GM12878 (cell line): ENCODE measurements around the gene C19orf18. TPM values are rescaled to one million over a fixed set of nuclear protein-coding genes. Genes with fewer than 3 reads are reported as not detected.
A peak's percentile ranks its signal among the peaks of the same experiment; 100 is the strongest.

Experiments used
- ATAC-seq: fragments of 200-7000 bp; cut with Tn5 transposase; 3 replicates; pipeline ENCODE4 v1.9.1; 2020; ENCODE audit warnings: mild to moderate bottlenecking, moderate library complexity
- BruUV-seq: library from RNA; stranded (reverse); fragments of 400-500 nt; replicated peaks from 2 replicates; lab custom pipeline; 2021; lab: Mats Ljungman, UMichigan
- CTCF ChIA-PET: fragments of 300-600 bp; sonication (Branson Sonifier 250); formaldehyde crosslinking; extraction: SDS; loops from one replicate; lab custom pipeline; 2021; ENCODE audit warnings: inconsistent platforms; lab: Yijun Ruan, JAX
- POLR2A ChIA-PET: fragments of 350-600 bp; formaldehyde crosslinking; extraction: SDS; loops from one replicate; lab custom pipeline; 2021; ENCODE audit warnings: inconsistent platforms; lab: Charles Lee
- RAD21 ChIA-PET: fragments of 300-600 bp; sonication (Branson Sonifier 250); formaldehyde crosslinking; loops from one replicate; lab custom pipeline; 2023; ENCODE audit warnings: antibody characterized with exemption; ENCODE audit not compliant: unreplicated experiment; lab: Charles Lee
- SMC1A ChIA-PET: fragments of 300-600 bp; sonication (Branson Sonifier 250); formaldehyde crosslinking; loops from one replicate; lab custom pipeline; 2023; ENCODE audit not compliant: unreplicated experiment, uncharacterized antibody; lab: Charles Lee
- DNase-seq: peaks from one replicate; pipeline ENCODE4 v3.0.0-alpha.2; 2011; ENCODE audit warnings: low read depth, low spot score
- FAIRE-seq: peaks from 3 replicates; lab custom pipeline; 2011; peaks lifted over from hg19 to GRCh38; lab: Jason Lieb, UNC
- H2AFZ ChIP-seq: 2 replicates; pipeline ENCODE4 v1.6.0; 2011; ENCODE audit warnings: low read depth, low read length, control low read depth; ENCODE audit not compliant: control insufficient read depth
- H3K27ac ChIP-seq: 2 replicates; pipeline ENCODE4 v1.5.1; 2011; ENCODE audit warnings: control low read depth; ENCODE audit not compliant: control insufficient read depth, insufficient read depth
- H3K27me3 ChIP-seq, 2 experiments: replicated peaks in 1 of 2; 2 replicates each; pipeline versions ENCODE4 v1.6.0 to v1.6.1; 2011; ENCODE audit warnings: low read length in 1 of 2; ENCODE audit not compliant: control insufficient read depth in 2 of 2, insufficient read depth in 2 of 2
- H3K36me3 ChIP-seq, 2 experiments: 2 replicates each; pipeline ENCODE4 v1.5.1; 2011; ENCODE audit warnings: low read length in 1 of 2; ENCODE audit not compliant: control insufficient read depth in 2 of 2, insufficient read depth in 2 of 2
- H3K4me1 ChIP-seq: 2 replicates; pipeline ENCODE4 v1.6.1; 2011; ENCODE audit warnings: mild to moderate bottlenecking, low read length, moderate library complexity, mixed read lengths; ENCODE audit not compliant: control insufficient read depth, insufficient read depth
- H3K4me2 ChIP-seq: 2 replicates; pipeline ENCODE4 v1.6.0; 2011; ENCODE audit warnings: control low read depth; ENCODE audit not compliant: control insufficient read depth, insufficient read depth
- H3K4me3 ChIP-seq: fragments of 200-600 bp; sonication (generic); 2 replicates; pipeline ENCODE4 v1.5.1; 2016
- H3K79me2 ChIP-seq: 2 replicates; pipeline ENCODE4 v1.6.0; 2011; ENCODE audit warnings: low read length; ENCODE audit not compliant: control insufficient read depth, insufficient read depth
- H3K9ac ChIP-seq: 2 replicates; pipeline ENCODE4 v1.8.0; 2011; ENCODE audit warnings: low read length, control low read depth, mixed read lengths; ENCODE audit not compliant: control insufficient read depth, insufficient read depth
- H3K9me3 ChIP-seq: replicated peaks from 3 replicates; pipeline ENCODE4 v1.5.1; 2011; ENCODE audit warnings: mild to moderate bottlenecking, low read length; ENCODE audit not compliant: control insufficient read depth, insufficient read depth
- H4K20me1 ChIP-seq: 2 replicates; pipeline ENCODE4 v1.6.0; 2011; ENCODE audit not compliant: control insufficient read depth, insufficient read depth
- CBX5 ChIP-seq: sonication (generic); IDR thresholded peaks from 2 replicates; pipeline ENCODE4 v1.6.1; 2016; ENCODE audit warnings: low read depth, moderate library complexity, mild to moderate bottlenecking, inconsistent platforms
- CEBPZ ChIP-seq: fragments of 150-350 bp; IDR thresholded peaks from 2 replicates; pipeline ENCODE4 v1.6.1; 2016; ENCODE audit warnings: low read depth, low read length
- ETV6 ChIP-seq, 2 experiments: fragments of 450-650 bp in 1 of 2; IDR thresholded peaks in 1 of 2; conservative IDR thresholded peaks in 1 of 2; 2 replicates each; pipeline ENCODE4 v1.6.1; 2014; ENCODE audit warnings: antibody characterized with exemption in 1 of 2, borderline replicate concordance in 1 of 2, low read depth in 1 of 2, mild to moderate bottlenecking in 1 of 2, moderate library complexity in 1 of 2
- IKZF2 ChIP-seq, 2 experiments: fragments of 450-650 bp; IDR thresholded peaks; 2 replicates each; pipeline ENCODE4 v1.6.1; 2017; ENCODE audit warnings: mild to moderate bottlenecking in 2 of 2, moderate library complexity in 2 of 2
- JUNB ChIP-seq: IDR thresholded peaks from 2 replicates; pipeline ENCODE4 v1.6.1; 2016; ENCODE audit warnings: antibody characterized with exemption, mild to moderate bottlenecking
- KLF5 ChIP-seq: fragments of 450-650 bp; IDR thresholded peaks from 2 replicates; pipeline ENCODE4 v1.6.1; 2014; ENCODE audit warnings: mild to moderate bottlenecking; ENCODE audit not compliant: partially characterized antibody
- MEF2B ChIP-seq: fragments of 450-650 bp; IDR thresholded peaks from 2 replicates; pipeline ENCODE4 v1.6.1; 2018; ENCODE audit warnings: mild to moderate bottlenecking, moderate library complexity; ENCODE audit not compliant: partially characterized antibody, poor library complexity, severe bottlenecking
- MTA2 ChIP-seq: fragments of 450-650 bp; IDR thresholded peaks from 2 replicates; pipeline ENCODE4 v1.6.1; 2016; ENCODE audit warnings: low read depth, mild to moderate bottlenecking, moderate library complexity
- RB1 ChIP-seq: fragments of 450-650 bp; formaldehyde crosslinking; IDR thresholded peaks from 2 replicates; pipeline ENCODE4 v1.6.1; 2017; ENCODE audit warnings: mild to moderate bottlenecking, borderline replicate concordance
- RBBP5 ChIP-seq: fragments of 200-600 bp; sonication (generic); conservative IDR thresholded peaks from 2 replicates; pipeline ENCODE4 v1.6.1; 2016
- SMARCA5 ChIP-seq: fragments of 450-650 bp; IDR thresholded peaks from 2 replicates; pipeline ENCODE4 v1.6.1; 2017; ENCODE audit warnings: mild to moderate bottlenecking
- ZNF24 ChIP-seq: fragments of 450-650 bp; IDR thresholded peaks from 2 replicates; pipeline ENCODE4 v1.6.1; 2017; ENCODE audit warnings: antibody characterized with exemption, mild to moderate bottlenecking
- ZNF274 ChIP-seq: IDR thresholded peaks from one replicate; pipeline ENCODE4 v1.8.0; 2011; ENCODE audit not compliant: insufficient read length, insufficient read depth
- WGBS: methylation state at CpG from one replicate; pipeline ENCODE4 v1.1.6; 2016; ENCODE audit warnings: low lambda C conversion rate; ENCODE audit not compliant: insufficient replicate concordance, insufficient coverage; ENCODE audit errors: missing lambda C conversion rate; 5-methylcytosine and 5-hydroxymethylcytosine counted together
- in situ Hi-C: fragments of 300-500 bp; cut with MboI; formaldehyde crosslinking; loops from 9 replicates; pipeline ENCODE4 v1.14.3; 2018; ENCODE audit warnings: mixed read lengths
- intact Hi-C: fragments of 100-400 bp; cut with micrococcal nuclease; formaldehyde crosslinking; loops from one replicate; pipeline ENCODE4 v1.14.2; 2022; ENCODE audit not compliant: unreplicated experiment
- polyA plus RNA-seq, 11 experiments: library from polyadenylated mRNA; depleted of rRNA in 4 of 11; unstranded in 6 of 11; stranded (reverse) in 5 of 11; fragments of >200 nt; fragmentation: Nextera tagmentation in 4 of 11; fragmentation: Illumina TruSeq in 1 of 11; extraction: Ambion mirVana in 4 of 11; extraction: Trizol in 1 of 11; gene quantifications; 1 replicate in 1 of 11; 2 replicates in 10 of 11; pipeline versions ENCODE4 v1.2.1 to v1.2.3, GENCODE V29; 2011 to 2016; ENCODE audit warnings: inconsistent platforms in 2 of 11, missing spikeins in 2 of 11, low read depth in 1 of 11
- total RNA-seq, 4 experiments: library from RNA; depleted of rRNA in 3 of 4; stranded (reverse); fragments of >200 nt in 3 of 4; fragmentation: Illumina TruSeq in 1 of 4; extraction: Trizol in 1 of 4; gene quantifications; 2 replicates each; pipeline versions ENCODE4 v1.2.1 to v1.2.3, GENCODE V29; 2013 to 2021
- TF ChIP-seq, protein P1 (sequence below): fragments of 450-650 bp; formaldehyde crosslinking; IDR thresholded peaks from 2 replicates; pipeline ENCODE4 v1.5.0; 2022; ENCODE audit warnings: mild to moderate bottlenecking, missing genetic modification characterization

Gene C19orf18
- total and polyA plus RNA-seq, 10 of the 15 experiments (the other 5 are each of a cell fraction or from before 2014, with no cell fraction given), result 0.12 to 0.29 (median 0.21) TPM; not detected in 7

DNA sequence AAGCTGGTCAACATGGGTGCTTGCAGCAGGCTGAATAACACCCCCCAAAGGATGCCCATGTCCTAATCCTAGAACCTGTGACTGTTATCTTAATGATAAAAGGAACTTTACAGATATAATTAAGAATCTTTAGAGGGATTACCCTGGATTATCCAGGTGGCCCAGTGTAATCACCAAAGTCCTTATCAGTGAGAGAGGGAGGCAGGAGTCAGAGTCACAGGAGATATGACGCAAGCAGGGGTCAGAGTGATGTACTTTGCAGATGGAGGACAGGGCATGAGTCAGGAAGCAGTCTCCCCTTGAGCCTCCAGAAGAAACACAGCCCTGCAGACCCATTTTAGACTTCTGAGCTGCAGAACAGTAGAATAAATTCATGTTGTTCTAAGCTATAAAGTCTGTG lies 18.5 kb upstream of the C19orf18 start (continued):
- TF ChIP-seq CEBPZ (no peak), MEF2B (no peak)

- no TSS peak for BruUV-seq
Measured at GRCh38 chr19:57978586-57979289, 4.4 kb upstream of the C19orf18 start.

More at GRCh38 chr19:57978586-57979289, 4.4 kb upstream of the C19orf18 start:
- intact Hi-C loops (no loop called here), in situ Hi-C loops (no loop called here)
- FAIRE-seq, result no peak
- no peak for ATAC-seq
- Histone ChIP-seq H3K79me2 (no peaks in the 10 kb centered on the region), H3K27me3 (no peaks in the 10 kb centered on the region), H3K4me1 (no peaks in the 10 kb centered on the region), H2AFZ (no peak overlapping the region), H3K9me3 (peaks cover 41% of the 10 kb centered on the region), H3K4me2 (no peak overlapping the region), H4K20me1 (no peaks in the 10 kb centered on the region), H3K36me3 (peaks cover 0 to 12% of the 10 kb centered on the region in 2 experiments), H3K4me3 (no peak overlapping the region), H3K9ac (no peak overlapping the region), H3K27ac (no peak overlapping the region)
- CTCF ChIA-PET, result interaction anchor here (0.5 kb wide), 1 partner anchor 86 kb away, joined by 5 read pairs; no protein-coding TSS in a partner anchor
- SMC1A ChIA-PET, result no interaction called here
- no peak for DNase-seq
- POLR2A ChIA-PET, result no interaction called here
- RAD21 ChIA-PET, result no interaction called here
- 90% methylated on average over 3 of the region's 3 CpGs for WGBS
- TF ChIP-seq ZNF24 (no peak), RBBP5 (no peak), RB1 (no peak), ZNF274 (peak; percentile 99), KLF5 (peak; percentile 75), SMARCA5 (no peak), IKZF2 (IDR thresholded peaks at IDR 0.05) (no peak), MTA2 (no peak), ETV6 (conservative IDR thresholded peaks at IDR 0.05 in 1 of 2, IDR thresholded peaks at IDR 0.05 in 1 of 2; ENCODE audit: borderline replicate concordance in 1 of 2, low read depth in 1 of 2) (no peak), JUNB (no peak), CBX5 (peak; percentile 84)
- TF ChIP-seq, protein P1, sequence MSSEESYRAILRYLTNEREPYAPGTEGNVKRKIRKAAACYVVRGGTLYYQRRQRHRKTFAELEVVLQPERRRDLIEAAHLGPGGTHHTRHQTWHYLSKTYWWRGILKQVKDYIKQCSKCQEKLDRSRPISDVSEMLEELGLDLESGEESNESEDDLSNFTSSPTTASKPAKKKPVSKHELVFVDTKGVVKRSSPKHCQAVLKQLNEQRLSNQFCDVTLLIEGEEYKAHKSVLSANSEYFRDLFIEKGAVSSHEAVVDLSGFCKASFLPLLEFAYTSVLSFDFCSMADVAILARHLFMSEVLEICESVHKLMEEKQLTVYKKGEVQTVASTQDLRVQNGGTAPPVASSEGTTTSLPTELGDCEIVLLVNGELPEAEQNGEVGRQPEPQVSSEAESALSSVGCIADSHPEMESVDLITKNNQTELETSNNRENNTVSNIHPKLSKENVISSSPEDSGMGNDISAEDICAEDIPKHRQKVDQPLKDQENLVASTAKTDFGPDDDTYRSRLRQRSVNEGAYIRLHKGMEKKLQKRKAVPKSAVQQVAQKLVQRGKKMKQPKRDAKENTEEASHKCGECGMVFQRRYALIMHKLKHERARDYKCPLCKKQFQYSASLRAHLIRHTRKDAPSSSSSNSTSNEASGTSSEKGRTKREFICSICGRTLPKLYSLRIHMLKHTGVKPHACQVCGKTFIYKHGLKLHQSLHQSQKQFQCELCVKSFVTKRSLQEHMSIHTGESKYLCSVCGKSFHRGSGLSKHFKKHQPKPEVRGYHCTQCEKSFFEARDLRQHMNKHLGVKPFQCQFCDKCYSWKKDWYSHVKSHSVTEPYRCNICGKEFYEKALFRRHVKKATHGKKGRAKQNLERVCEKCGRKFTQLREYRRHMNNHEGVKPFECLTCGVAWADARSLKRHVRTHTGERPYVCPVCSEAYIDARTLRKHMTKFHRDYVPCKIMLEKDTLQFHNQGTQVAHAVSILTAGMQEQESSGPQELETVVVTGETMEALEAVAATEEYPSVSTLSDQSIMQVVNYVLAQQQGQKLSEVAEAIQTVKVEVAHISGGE (CRISPR knock-in tag), result no peak
